HG02943 (cell line): ENCODE measurements around the gene ZNF507.

ENCODE experiments used
- ATAC-seq: cut with Tn5 transposase; IDR thresholded peaks from one replicate; pipeline ENCODE4 v1.9.1; 2021; ENCODE audit warnings: mild to moderate bottlenecking, low read depth, moderate library complexity; ENCODE audit not compliant: unreplicated experiment

Gene ZNF507

GRCh38 chr19:32339423-32339822 lies 6.0 kb upstream of the ZNF507 start:
- no peak for ATAC-seq

- no peak for ATAC-seq
Measured at GRCh38 chr19:32339988-32340874, 5.2 kb upstream of the ZNF507 start.

GRCh38 chr19:32342695-32343094 lies 2.7 kb upstream of the ZNF507 start:
- no peak for ATAC-seq

- no peak for ATAC-seq
Measured at GRCh38 chr19:32343550-32344262, 1.7 kb upstream of the ZNF507 start.

- no peak for ATAC-seq
Measured at GRCh38 chr19:32346901-32347300, 1.5 kb downstream of the ZNF507 start.

GRCh38 chr19:32347573-32347972 lies 2.2 kb downstream of the ZNF507 start:
- ATAC-seq, result no peak

GRCh38 chr19:32349051-32349450 lies 3.6 kb downstream of the ZNF507 start:
- ATAC-seq, result no peak

- no peak for ATAC-seq
Measured at GRCh38 chr19:32349724-32350470, 4.5 kb downstream of the ZNF507 start.

GRCh38 chr19:32350471-32350865 lies 5.1 kb downstream of the ZNF507 start:
- ATAC-seq, result no peak

- no peak for ATAC-seq
Measured at GRCh38 chr19:32350987-32351348, 5.6 kb downstream of the ZNF507 start.

GRCh38 chr19:32352241-32352630 lies 6.8 kb downstream of the ZNF507 start:
- ATAC-seq, result no peak

- ATAC-seq, result no peak
Measured at GRCh38 chr19:32354345-32354744, 8.9 kb downstream of the ZNF507 start.

- ATAC-seq, result no peak
Measured at GRCh38 chr19:32355309-32355708, 9.9 kb downstream of the ZNF507 start.

GRCh38 chr19:32357720-32358119 lies 12.3 kb downstream of the ZNF507 start:
- ATAC-seq, result no peak

GRCh38 chr19:32358321-32358720 lies 12.9 kb downstream of the ZNF507 start:
- ATAC-seq, result no peak

GRCh38 chr19:32359581-32359980 lies 14.2 kb downstream of the ZNF507 start:
- ATAC-seq, result no peak

GRCh38 chr19:32361574-32362317 lies 16.3 kb downstream of the ZNF507 start:
- no peak for ATAC-seq

GRCh38 chr19:32362318-32362691 lies 16.9 kb downstream of the ZNF507 start:
- no peak for ATAC-seq

GRCh38 chr19:32363175-32363574 lies 17.8 kb downstream of the ZNF507 start:
- ATAC-seq, result no peak

GRCh38 chr19:32363632-32364031 lies 18.2 kb downstream of the ZNF507 start:
- ATAC-seq, result no peak

GRCh38 chr19:32364040-32364439 lies 18.6 kb downstream of the ZNF507 start:
- no peak for ATAC-seq
